GM18499 (cell line): Measurements from ENCODE around the gene RECQL5.

Experiments
- ATAC-seq: cut with Tn5 transposase; IDR thresholded peaks from one replicate; pipeline ENCODE4 v1.9.1; 2021; ENCODE audit warnings: moderate number of reproducible peaks; ENCODE audit not compliant: insufficient read depth, unreplicated experiment

Gene RECQL5

DNA sequence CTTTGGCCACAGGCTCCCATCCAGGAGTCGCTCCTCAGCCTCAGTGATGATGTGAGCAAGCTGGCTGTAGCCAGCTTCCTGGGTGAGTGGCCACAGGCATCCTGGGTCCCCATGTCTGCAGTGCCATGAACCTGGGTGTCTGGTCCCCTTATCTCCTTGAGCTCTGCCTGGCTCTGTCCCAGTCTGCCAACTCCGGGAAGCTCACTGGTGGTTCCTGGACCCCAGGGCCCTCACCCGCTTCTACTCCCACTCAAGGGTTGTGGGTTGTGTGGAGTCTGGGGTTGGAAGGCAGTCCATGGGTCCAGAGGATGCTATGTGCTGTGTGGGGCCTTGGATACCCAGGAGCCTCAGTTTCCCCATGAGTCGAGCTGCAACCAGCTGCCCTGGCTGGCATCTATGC, 45.5 kb downstream of the RECQL5 start:
- no peak for ATAC-seq

DNA sequence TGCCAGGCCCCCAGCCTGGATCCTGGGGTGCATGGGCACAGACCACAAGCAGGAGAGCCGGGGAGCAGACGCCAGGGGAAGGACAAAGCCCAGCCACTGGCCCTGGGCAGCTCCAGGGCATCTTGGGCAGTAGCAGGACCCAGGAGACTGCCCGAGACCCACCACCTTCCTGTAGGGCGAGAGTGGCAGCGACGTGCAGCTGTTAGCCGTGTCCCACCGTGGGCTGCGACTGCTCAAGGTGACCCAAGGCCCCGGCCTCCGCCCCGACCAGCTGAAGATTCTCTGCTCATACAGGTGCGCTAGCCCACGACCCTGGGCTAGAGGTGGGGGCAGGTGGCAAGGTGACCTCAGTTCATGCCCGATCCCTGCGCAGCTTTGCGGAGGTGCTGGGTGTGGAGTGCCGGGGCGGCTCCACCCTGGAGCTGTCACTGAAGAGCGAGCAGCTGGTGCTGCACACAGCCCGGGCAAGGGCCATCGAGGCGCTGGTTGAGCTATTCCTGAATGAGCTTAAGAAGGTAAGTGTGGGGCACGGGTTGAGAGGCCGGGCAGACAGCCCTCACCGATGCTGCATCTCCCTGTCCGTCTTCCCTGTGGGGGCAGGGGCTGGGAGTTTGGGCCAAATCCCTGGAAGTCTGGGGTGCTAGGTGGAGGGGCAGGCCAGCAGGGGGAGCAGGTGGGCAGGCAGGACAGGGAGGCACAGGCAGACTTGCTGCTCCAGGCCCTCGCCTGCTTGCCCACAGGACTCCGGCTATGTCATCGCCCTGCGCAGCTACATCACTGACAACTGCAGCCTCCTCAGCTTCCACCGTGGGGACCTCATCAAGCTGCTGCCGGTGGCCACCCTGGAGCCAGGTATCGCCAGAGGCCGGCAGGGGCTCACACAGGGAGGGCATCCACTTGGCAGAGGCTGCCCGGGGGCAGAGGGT, 47.2 kb downstream of the RECQL5 start:
- no peak for ATAC-seq

DNA sequence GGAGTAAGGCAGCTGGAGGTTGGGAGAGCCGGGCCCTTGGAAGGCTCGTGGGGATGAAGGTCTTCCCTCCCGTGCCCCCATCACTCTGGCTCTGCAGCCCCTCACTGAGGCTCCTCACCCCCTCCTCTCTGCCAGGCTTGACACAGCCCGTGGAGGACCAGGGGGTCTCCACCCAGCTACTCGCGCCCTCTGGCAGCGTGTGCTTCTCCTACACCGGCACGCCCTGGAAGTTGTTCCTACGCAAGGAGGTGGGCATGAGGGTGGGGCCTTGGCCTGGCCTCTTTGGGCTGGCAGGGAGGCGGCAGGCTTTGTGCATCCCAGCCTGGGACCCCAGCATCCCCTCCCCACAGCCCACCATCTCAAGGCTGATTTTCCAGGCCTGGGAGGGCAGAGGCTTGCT, 49.3 kb downstream of the RECQL5 start:
- no peak for ATAC-seq

DNA sequence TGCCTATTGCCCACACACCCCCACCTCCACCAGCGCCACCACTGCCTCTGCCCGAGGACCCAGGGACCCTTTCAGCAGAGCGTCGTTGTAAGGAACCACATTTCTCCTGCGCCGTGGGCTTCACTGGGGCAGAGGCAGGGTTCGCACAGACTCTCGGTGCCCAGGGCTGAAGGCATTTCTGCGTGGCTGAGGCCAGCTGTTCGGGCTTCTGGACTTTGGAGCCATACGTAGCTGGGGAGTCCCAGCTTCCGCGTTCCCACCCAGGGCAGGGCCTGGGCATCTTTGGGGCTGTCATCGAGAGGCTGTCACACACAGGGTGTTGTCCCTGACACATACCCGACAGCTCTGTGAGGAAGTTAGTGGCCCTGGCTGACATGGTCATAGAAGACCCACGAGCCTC, 49.7 kb downstream of the RECQL5 start:
- no peak for ATAC-seq

DNA sequence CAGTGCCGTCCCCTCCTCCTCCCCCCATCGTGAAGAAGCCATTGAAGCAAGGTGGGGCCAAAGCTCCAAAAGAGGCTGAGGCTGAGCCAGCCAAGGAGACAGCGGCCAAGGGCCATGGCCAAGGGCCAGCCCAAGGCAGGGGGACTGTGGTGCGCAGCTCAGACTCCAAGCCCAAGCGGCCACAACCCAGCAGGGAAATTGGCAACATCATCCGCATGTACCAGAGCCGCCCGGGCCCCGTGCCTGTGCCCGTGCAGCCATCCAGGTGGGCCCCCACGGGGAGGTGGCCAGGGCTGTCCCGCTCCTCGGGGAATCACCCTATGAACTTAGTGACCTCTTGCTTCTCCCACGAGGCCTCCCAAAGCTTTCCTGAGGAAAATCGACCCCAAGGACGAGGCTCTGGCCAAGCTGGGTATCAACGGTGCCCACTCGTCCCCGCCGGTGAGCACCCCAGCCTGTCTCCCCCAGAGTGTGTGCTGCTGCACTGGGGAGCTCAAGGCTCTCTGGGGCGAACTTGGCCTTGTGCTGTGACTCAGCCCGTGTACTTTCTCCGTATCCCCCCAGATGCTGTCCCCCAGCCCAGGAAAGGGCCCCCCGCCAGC, 50.3 kb downstream of the RECQL5 start:
- ATAC-seq, result no peak

DNA sequence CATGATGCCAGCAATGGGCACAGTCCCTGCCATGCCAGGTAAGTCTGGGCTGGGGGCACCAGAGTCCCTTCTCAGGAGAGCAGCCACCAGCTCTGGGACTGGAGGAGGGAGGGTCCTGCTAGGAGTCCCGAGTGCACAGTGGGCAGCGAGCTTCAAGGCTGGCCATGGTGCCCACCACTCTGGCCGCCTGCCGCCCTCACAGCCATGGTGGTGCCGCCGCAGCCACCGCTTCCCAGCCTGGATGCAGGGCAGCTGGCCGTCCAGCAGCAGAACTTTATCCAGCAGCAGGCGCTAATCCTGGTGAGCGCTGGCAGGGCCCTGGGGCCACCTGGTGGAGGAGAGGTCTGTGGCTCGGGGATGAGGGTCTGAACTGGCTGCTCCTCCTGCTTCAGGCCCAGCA, 51.7 kb downstream of the RECQL5 start:
- ATAC-seq, result no peak

DNA sequence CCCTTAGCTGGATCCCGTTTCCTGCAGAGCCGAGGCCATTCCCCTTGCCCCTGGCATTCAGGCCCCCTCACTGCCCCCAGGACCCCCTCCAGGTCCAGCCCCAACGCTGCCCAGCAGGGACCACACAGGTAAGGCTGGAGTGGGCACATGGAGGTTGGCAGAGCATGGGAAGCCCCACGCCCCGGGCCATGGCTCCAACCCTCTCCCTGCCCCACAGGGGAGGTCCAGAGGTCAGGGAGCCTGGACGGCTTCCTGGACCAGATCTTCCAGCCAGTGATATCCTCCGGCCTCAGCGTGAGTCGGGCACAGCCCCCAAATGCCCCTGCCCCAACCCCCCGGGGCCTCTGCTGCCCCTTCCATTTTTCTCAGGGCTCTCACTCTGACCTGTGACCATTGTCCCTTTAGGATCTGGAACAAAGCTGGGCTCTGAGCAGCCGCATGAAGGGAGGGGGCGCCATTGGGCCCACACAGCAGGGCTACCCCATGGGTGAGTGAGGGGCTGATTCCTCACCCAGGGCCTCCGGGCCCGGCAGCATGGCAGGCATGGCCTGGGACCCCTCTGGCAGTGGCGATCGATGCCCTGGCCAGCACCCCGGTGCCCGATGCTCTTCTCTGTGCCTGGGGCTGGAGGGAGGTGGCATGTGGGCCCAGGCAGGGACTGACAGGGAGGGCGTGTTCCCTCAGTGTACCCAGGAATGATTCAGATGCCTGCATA, 52.2 kb downstream of the RECQL5 start:
- ATAC-seq, result no peak

DNA sequence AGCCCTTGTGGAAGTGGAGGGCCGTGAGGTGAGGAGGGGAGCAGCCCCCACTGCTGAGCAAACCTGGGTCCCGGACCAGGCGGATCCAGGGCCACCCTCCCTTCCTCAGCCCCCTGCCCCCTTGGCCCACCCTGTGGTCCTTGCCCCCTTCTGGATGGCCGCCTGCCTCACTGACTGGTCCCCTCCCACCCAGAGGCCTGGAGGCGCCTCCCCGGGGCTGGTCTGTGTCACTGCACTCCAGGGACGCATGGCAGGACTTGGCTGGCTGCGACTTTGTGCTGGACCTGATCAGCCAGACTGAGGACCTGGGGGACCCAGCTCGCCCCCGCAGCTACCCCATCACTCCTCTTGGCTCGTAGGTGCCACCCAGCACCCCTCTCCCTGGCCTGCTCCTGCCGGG, 52.9 kb downstream of the RECQL5 start:
- ATAC-seq, result no peak

DNA sequence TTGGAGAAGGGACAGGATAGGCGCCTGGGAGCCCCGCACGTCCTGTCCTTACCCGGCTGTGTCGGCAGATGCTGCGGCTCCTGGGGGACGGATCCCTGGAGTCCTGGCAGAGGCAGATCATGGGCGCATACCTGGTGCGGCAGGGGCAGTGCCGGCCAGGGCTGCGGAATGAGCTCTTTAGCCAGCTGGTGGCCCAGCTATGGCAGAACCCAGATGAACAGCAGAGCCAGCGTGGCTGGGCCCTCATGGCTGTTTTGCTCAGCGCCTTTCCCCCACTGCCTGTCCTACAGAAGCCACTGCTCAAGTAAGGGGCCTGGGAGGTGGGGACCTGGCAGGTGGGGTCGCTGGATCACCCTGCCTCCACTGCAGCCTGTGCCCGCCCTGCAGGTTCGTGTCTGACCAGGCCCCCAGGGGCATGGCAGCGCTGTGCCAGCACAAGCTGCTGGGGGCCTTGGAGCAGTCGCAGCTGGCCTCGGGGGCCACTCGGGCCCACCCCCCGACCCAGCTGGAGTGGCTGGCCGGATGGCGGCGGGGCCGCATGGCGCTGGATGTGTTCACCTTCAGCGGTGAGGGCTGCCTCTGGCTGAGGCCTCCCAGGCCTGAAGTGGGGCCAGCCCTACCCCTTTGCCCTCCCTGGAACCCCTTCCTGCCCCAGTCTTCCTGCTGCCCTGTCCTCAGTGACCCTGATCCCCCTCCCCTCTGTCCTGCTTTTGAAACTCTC, 53.9 kb downstream of the RECQL5 start:
- ATAC-seq, result no peak

DNA sequence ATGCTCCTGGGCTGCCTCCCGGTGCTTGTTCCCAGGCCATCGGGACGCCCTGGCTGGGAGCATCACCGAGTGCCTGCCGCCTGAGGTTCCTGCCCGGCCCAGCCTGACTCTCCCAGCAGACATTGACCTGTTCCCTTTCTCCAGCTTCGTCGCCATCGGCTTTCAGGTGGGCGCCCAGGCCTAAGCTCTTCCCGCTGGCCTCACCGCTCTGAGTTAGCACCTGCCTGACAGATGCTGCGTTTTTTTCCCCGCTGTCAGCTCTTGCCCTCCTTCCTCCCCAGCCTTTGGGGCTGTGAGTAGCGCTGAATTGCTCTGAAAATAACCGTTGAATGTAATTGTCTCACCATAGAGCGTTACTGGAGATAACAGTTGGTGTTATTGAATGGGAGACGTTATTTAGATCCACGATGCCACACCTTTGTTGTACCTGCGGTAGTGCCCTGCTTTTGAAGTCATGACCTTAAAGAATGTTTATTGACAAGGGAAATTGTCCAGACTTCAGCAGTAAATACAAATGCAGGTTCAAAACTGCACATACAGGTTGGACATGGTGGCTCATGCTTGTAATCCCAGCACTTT, 55.0 kb downstream of the RECQL5 start:
- no peak for ATAC-seq

DNA sequence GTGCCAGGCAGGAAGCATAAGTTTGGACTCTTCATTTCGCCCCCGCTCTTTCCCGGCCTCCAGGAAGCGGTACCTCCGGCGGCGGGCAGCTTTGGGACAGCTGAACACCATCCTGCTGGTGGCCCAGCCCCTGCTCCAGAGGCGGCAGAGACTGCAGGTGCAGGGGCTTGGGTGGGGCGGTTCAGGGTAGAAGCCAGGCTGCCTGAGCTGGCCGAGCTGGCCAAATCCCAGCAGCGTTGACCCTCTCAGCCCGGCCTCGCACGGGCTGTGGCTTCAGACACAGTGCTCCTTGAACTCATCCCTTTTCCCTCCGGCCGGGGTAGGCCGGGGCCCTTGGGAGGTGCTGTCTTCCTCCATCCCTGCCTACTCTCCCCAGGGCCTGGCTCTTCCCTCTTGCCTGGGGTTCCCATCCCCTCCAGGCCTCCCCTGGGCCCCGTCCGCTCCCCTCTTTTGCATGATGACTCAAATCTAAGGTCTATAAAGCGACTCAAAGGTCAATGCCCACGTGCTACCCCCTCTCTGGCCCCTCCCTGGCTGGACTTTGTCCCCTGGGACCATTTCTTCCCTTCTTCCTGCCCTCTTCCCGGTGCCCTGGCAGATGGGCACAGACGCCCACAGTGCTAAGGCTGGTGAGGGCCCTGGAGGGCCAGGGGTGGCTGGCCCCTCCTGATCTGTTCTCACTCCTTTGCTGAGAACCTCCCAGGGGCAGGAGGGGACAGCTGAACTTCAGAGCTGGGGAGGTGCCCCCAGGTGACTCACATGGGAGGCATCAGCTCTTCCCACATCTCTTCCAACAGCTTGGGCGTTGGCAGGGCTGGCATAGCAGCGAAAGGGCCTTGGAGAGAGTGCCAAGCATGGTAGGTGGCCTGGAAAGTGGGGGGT, 56.6 kb downstream of the RECQL5 start:
- no peak for ATAC-seq

DNA sequence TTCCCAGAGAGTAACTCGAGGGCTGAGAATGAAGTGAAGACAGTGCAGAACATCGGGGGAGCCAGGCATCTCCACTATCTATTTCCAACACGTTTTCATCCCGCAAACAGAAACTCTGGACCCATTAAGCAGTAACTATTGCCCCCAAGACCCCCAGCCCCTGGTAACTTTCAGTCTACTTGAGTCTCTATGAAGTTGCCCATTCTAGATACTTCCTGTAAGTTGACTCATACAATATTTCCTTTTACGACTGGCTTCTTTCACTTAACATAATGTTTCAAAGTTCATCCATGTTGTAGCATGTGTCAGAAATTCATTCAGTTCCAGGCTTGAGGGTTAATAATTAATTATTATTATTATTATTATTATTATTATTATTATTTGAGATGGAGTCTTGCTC, 59.9 kb downstream of the RECQL5 start:
- ATAC-seq, result no peak

DNA sequence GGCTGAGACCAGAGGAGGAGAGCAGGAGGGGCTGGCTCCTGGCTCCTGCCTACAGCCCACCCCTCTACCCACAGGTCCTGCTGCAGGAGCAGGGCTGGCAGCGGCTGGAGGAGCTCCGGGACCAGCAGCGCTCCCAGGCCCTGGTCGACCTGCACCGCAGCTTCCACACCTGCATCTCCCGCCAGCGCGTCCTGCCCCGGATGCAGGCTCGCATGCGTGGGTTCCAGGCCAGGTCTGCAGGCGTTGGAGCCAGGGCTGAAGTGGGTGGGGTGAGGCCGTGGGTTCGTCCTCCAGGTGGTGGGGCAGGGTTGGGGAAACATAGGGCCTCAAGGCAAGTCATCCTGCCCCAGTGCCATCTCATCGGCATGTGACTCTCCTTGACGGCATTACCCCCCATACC, 61.2 kb downstream of the RECQL5 start:
- no peak for ATAC-seq

DNA sequence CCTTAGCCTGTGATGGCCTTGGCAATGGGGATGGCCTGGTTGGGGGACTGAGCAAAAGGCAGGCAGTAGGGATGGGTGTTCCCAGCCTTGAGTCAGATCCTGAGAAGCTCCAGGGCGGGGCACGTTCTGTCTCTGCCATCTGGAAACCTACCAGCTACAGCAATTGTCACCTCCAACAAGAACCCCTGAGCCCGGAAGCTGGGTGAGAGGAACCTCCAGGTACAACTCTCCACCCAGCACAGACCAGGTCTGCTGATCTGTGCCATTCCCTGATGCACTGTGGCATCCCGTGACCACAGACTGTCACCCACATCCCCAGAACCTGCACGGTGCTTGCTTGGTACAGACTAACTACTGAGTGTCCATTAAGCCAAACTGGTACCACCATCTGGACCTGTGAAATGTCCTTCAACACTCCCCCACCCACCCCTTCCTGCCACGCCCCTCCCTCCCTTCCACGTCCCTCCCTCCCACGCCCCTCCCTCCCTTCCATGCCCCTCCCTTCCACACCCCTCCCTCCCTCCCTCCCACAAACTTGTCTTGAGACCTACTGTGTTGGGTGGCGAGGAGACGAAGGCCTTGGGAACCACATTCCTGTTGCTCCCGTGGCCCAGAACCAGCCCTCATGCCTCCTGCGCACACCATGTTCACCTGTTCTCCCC, 62.8 kb downstream of the RECQL5 start:
- ATAC-seq, result no peak

DNA sequence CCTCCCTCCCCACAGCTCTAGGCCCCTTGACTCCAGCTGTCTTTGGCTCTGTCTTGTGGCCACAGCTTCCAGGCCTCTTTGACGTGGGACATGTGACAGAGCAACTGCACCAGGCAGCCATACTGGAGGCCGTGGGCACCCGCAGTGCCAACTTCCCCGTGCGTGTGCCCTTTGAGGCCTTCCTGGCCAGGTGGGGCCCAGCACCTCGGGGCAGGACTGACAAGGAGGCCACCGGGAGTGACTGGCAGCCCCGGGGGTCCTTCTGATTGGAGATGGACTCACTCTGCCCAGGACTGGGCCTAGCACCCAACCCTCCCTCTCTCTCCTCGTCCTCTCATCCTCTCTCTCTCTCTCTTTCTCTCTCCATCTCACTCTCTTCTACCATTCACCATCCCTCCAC, 63.8 kb downstream of the RECQL5 start:
- ATAC-seq, result no peak

DNA sequence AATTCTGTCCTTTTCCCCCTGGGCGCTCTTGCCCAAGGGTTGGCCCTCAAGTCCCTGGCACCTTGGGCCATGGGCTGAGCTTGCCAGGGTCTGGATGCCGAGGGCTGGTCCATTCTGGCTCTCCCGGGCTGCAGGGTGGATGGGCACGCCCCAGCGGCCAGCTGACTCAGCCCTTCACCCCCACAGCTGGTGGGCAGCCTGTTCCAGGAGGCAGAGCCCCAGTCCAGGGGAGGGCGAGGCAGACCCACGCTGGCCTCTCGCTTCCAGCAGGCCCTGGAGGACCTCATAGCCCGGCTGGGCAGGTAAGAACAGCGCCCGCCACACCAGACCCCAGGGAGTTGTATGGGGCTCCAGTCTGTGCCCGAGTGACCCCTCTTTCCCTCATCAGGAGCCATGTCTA, 64.3 kb downstream of the RECQL5 start:
- ATAC-seq, result no peak

DNA sequence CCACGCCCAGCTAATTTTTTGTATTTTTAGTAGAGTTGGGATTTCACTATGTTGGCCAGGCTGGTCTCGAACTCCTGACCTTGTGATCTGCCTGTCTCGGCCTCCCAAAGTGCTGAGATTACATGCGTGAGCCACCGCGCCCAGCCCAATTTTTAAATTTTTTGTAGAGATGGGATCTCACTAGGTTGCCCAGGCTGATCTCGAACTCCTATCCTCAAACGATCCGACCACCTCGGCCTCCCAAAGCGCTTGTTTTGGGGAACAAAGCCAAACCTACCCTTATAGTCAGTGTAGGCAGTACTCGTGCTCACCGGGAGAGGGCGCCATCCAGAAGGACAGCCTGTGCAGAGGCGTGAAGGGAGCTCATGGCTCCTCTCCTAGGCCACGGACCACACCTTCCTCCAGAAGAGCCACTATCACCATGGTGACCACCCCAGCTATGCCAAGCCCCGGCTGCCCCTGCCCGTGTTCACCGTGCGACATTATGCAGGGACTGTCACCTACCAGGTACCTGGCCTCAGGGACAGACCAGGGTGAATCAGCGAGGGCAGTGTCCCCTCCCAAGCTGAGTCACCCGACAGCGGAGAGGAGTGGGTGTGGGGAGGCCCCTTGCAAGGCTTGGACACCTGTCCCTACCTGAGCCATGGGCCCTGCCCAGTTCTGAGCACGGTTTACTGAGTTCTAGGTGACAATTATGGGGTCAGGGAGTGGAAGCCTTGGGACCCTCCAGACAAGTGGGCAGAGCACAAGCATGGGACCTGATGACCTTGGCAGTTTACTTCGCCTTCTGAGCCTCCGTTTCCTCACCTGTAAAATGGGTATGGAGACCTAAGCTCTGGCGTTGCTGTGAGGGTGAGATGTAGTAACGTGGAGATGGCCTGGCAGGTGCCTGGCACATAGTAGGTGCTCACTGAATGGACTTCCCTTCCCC, 65.6 kb downstream of the RECQL5 start:
- ATAC-seq, result no peak
